ENCODE measurements around the gene VKORC1. TPM values are rescaled to one million over a fixed set of nuclear protein-coding genes. Genes with fewer than 3 reads are reported as not detected.

The VKORC1 gene
- total RNA-seq, 4 donors from 2014 or later: 20.1 to 35.9 (median 32.9) TPM

GRCh38 chr16:31043352-31043751 lies 51.2 kb downstream of the VKORC1 start:
- intact Hi-C loops (cut with DNase I; ENCODE audit: low total_unique reads): no loop called here

DNA sequence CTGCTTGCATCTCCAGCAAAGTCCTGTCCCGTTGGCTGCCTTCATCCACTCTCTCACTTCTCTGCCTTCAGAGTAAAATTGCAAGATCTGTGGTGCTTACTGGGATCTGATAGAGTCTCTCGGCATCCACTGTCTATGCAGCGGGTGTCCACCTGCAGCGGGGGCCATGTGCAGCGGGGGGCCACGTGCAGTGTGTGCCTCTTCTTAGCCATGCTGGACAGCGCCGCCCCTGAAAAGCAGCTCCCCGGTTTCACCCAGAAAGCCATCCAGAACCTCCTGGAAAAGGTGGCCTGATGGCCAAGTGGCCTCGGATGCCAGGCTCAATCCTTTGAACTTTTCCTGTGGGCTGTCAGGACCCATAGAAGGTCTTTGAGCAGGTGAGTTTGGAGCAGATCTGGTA lies 51.7 kb downstream of the VKORC1 start:
- in situ Hi-C loops (cut with MboI; ENCODE audit: low sequenced_read_pairs in 4 of 4) (no loop called here), intact Hi-C loops (cut with DNase I; ENCODE audit: low total_unique reads) (no loop called here)
- H3K27me3 ChIP-seq: no peaks in the 10 kb centered on the region
- no peak for TF ChIP-seq POLR2A (IDR thresholded peaks at IDR 0.05)
- no peak for TF ChIP-seq CTCF (IDR thresholded peaks at IDR 0.05 in 4 of 5, conservative IDR thresholded peaks at IDR 0.05 in 1 of 5)
- H3K9me3 ChIP-seq: no peaks in the 10 kb centered on the region
- no peak overlapping the region for H3K4me3 ChIP-seq
- DNase-seq (no peak), ATAC-seq (no peak)
- peaks cover 0 to 55% of the 10 kb centered on the region in 2 donors for H3K36me3 ChIP-seq
- no peak overlapping the region for H3K27ac ChIP-seq
- H3K4me1 ChIP-seq: no peaks in the 10 kb centered on the region

More at GRCh38 chr16:31043352-31043751, 51.2 kb downstream of the VKORC1 start:
- in situ Hi-C loops (cut with MboI; ENCODE audit: low sequenced_read_pairs in 4 of 4): no loop called here
- Histone ChIP-seq H3K27me3 (no peaks in the 10 kb centered on the region), H3K4me1 (no peaks in the 10 kb centered on the region), H3K9me3 (no peaks in the 10 kb centered on the region), H3K27ac (no peak overlapping the region), H3K36me3 (peaks cover 0 to 50% of the 10 kb centered on the region in 2 donors), H3K4me3 (no peak overlapping the region)
- no peak for DNase-seq
- TF ChIP-seq CTCF (IDR thresholded peaks at IDR 0.05 in 4 of 5, conservative IDR thresholded peaks at IDR 0.05 in 1 of 5) (no peak), POLR2A (IDR thresholded peaks at IDR 0.05) (no peak)
- no peak for ATAC-seq

Other genes with a start within 250 kb of the VKORC1 start
- 10 to 100 TPM; 16.4 to 24.5 (median 22.3) TPM for gene BCL7C, start 200.7 kb downstream of the VKORC1 start, total RNA-seq
- 1 to 10 TPM; 2.3 to 5.6 (median 3.2) TPM for gene CTF1, start 198.2 kb downstream of the VKORC1 start, total RNA-seq
- 1 to 10 TPM; 3.4 to 7.9 (median 4.8) TPM for gene FBXL19, start 171.2 kb downstream of the VKORC1 start, total RNA-seq
- gene ORAI3, start 145.7 kb downstream of the VKORC1 start, total RNA-seq: 10 to 100 TPM; 10.3 to 15.6 (median 12.5) TPM
- 10 to 100 TPM in 2 of 4 donors, 1 to 10 TPM in 2; 3.8 to 15.4 (median 9.8) TPM for gene SETD1A, start 137.0 kb downstream of the VKORC1 start, total RNA-seq
- 1 to 10 TPM; 1.5 to 6.8 (median 5.4) TPM for gene HSD3B7, start 109.6 kb downstream of the VKORC1 start, total RNA-seq
- under 1 TPM in 2 of 4 donors, not detected in 2; 0.13 to 0.36 TPM for gene STX1B, start 84.2 kb downstream of the VKORC1 start, total RNA-seq
- gene STX4, start 61.2 kb downstream of the VKORC1 start, total RNA-seq: 10 to 100 TPM; 14.9 to 24.3 (median 21.4) TPM
- 10 to 100 TPM in 2 of 4 donors, 1 to 10 TPM in 2; 6.6 to 16.0 (median 11.0) TPM for gene ZNF668, start 20.6 kb downstream of the VKORC1 start, total RNA-seq
- gene ZNF646, start 20.4 kb downstream of the VKORC1 start, total RNA-seq: 10 to 100 TPM; 11.7 to 33.2 (median 21.5) TPM
- under 1 TPM; 0.07 to 0.75 (median 0.21) TPM for gene PRSS53, start 5.9 kb downstream of the VKORC1 start, total RNA-seq
- 10 to 100 TPM; 24.7 to 68.9 (median 50.9) TPM for gene BCKDK, start 13.6 kb upstream of the VKORC1 start, total RNA-seq
- gene KAT8, start 22.9 kb upstream of the VKORC1 start, total RNA-seq: 100 to 1,000 TPM in 1 of 4 donors, 10 to 100 TPM in 3; 44.3 to 102 (median 54.3) TPM
- 1 to 10 TPM in 1 of 4 donors, under 1 TPM in 1, not detected in 2; 0.24 to 1.2 TPM for gene PRSS8, start 40.9 kb upstream of the VKORC1 start, total RNA-seq
- gene PRSS36, start 55.3 kb upstream of the VKORC1 start, total RNA-seq: 1 to 10 TPM in 3 of 4 donors, not detected in 1; 1.0 to 8.1 (median 3.7) TPM
- 10 to 100 TPM; 20.6 to 45.9 (median 35.1) TPM for gene FUS, start 85.3 kb upstream of the VKORC1 start, total RNA-seq
- 10 to 100 TPM in 1 of 4 donors, 1 to 10 TPM in 3; 1.3 to 16.4 (median 3.7) TPM for gene PYCARD, start 108.0 kb upstream of the VKORC1 start, total RNA-seq
- gene TRIM72, start 119.3 kb upstream of the VKORC1 start, total RNA-seq: 100 to 1,000 TPM in 2 of 4 donors, 10 to 100 TPM in 2; 76.7 to 101 (median 97.4) TPM
- gene PYDC1, start 122.3 kb upstream of the VKORC1 start, total RNA-seq: not detected
- gene ITGAM, start 165.2 kb upstream of the VKORC1 start, total RNA-seq: 1 to 10 TPM in 3 of 4 donors, under 1 TPM in 1; 0.68 to 3.9 (median 3.0) TPM